ENCODE measurements around the gene ZFP36.

The ZFP36 gene

DNA sequence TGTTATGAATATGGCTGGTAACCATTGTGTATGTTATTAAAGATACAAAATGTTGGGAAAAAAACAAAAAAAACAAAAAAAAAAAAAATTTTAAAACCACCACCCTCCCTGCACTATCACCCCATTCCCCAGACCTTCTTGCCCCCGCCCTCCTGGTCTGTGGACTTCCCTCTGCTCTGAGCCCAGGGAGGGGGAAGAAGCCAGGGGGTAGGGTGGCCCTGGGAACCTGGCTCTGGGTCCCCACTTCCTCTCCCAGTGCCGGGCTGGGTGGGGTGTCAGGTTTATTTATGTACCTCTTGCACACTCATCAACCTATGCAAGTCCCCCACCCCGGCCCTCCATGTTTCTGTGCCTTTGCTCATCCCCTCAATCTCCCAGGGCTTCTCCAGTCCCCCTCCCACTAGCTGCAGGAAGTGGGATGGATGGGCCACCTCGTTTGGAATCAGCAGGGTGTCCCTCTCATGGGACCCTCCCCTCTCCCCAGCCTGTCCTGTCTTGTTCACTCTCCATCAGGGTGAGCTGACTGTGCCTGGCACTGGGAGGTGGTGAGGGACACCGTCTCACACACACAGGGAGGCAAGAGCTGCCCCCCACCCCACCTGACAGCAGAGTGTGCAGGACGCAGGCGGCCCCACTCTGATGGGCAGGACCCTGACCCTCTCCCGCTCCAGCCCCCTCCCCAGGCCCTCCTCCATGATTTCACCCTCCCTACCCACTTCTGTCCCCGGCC, 21.6 kb upstream of the ZFP36 start:
- no peak for DNase-seq (ENCODE audit: low read depth in 2 of 2)

DNA sequence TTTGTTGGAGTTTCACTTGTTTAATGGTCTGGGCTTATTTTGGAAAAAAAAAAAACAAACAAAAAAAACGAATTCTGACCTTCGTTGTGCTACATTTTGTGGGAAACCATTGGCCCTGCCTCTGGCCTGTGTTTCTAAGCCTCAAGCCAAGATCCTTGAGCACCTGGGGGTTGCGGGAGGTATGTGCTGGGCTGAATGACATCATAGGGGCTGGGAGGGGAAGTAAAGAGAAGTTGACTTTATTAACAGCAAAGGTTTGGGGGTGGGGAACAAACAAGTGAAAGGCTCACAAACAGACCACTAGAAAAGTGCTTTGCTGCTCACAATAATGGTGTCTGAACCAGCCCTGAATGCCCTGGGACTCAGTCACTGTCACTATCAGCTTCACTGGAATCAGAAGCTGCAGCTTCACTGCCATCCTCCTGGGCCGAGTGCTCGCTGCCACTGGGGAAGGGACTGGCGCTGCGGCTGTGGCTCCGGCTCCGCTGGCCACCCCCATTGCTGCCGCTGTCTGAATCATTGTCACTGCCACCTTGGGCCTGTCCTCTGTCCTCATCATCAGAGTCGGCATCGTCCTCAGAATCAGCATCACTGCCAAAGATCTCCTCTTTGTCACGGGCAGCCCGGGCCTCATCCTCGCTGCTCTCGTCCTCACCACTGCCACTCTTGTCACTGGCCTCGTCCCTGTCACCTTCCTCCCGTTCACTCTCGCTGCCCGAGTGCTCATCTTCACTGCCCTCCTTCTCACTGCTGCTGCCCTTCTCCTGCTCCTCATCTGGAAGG, 20.8 kb upstream of the ZFP36 start:
- DNase-seq (ENCODE audit: low read depth in 2 of 2) = no peak

DNA sequence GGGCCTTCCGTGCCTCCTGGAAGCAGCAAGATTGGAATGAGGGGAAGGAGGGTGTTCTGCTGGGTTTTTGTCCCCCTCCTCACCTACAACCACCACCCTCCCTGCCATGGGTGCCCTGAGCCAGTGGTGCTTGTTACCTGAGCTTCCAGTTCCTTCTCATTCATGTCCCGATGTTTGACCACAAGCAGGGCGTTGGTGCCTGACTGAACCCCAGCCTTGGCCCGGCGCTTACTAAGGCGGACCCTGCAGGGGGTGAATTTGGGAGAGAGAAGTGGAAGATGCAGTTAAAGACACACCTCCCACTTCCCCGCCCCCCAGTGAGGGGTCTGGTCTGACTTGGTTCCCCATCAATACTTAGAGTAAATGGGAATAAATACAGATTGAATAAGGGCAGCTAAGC, 20.1 kb upstream of the ZFP36 start:
- DNase-seq (ENCODE audit: low read depth in 2 of 2) = no peak

DNA sequence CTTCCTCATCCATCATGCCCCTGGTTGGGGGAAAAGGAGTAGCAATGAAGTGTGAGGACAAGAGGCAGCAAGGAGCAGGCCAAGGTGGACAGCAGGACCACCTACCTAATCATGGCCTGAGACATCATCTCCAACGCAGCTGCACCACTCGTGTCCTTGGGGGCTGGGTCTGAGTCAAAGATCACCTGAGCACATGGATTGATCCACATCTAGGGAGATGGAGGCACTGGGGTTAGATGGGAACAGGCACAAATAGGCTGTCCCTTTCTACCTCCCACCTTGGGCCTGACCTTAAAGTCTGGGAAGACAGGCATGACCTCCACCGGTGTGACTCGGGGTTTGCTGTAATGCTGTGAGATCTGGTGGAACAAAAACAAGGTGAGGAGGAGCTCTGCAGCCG, 18.0 kb upstream of the ZFP36 start:
- no peak for DNase-seq (ENCODE audit: low read depth in 2 of 2)

DNA sequence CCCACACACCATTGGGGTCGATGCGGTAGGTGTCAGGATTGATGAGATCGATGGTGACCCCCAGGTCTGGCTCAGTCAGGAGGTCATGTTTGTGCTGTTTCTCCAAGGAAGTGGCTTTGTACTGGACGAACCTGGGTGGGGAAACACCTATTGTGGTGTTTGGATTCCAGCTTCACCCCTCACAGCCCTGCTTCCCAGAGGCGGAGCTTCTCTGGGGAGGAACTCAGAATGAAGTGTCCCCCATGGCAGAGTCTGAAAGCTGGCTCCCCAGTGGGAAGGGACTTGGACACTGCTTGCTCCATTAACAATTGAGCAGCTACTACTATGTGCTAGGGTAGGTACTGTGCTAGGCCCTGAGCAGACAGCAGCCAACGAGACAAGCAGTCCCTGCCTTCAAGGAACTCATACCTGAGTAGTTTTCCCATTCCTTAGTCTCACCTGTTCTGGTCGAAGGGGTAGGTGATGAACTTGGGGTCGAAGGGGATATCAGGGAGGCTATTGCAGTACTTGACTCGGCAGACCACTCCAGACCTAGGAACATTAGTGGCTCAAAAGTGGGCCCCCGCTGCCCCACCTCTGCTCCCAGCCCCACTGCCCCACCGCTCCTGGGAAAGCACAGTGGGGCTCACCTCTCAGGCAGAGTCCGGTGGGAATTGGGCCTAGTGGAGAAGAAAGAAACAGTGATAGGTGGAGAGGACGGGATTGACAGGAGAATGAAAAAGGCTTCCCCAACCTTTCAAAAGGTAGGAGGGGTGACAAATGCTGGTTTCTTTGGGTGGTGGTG, 16.8 kb upstream of the ZFP36 start:
- no peak for DNase-seq (ENCODE audit: low read depth in 2 of 2)

DNA sequence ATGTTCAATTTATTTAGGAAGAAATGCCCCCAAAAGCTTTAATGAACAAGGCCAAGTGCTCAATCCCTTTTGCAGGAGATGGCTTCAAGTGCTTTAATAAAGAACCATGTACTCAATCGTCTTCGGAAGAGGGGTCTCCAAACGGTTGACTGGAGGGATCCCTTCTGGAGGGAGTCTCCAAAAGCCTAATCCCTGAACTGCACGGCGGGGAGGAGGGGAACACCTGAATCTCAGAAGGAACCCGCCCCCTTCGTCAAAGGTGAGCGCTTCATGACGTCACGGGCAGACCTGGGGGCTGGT, 16.2 kb upstream of the ZFP36 start:
- peak in 1 of 2 donors; percentile 66 for DNase-seq (ENCODE audit: low read depth in 2 of 2)

DNA sequence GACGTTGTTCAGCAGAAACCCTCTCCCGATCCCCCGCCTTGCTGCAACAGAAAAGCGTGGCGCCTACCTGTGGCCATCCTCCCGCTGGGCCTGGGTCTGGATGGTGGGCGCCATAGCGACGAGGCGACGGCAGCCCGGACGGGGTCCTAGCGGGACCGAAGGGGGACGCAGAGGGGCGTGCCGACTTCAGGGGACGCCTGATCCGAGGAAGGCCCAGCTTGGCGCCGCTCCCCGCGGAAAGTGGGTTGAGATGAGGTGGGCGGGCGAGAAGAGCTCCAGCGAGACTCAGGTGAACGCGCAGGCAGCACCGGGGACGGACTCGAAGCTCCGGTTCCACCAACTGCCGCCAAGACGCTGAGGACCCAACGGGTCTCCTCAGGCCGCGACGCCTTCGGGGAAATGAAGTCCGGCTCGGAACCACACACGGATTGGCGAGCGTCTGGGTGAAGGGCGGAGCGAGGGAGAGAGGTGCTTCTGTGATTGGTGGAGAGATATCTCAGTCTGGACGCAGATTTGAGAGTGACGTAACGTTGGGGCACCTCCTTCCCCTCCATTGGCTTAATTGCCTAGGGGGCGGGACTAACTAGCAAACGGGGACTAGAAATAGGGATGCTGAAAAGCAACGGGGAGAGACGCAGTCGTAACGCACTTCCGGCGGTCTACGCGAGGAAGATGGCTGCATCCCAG, 15.8 kb upstream of the ZFP36 start, which contains the start of the genes MED29 and PAF1:
Gene MED29 (plus strand): TSS at position 628 of the 687 bp plus-strand sequence. CDS start 45 bp downstream, at position 673.
Gene PAF1 (minus strand): TSS at position 356 of the 687 bp plus-strand sequence. CDS start 242 bp downstream, at position 114.
- peak; percentile 88 to 96 for DNase-seq (ENCODE audit: low read depth in 2 of 2)

DNA sequence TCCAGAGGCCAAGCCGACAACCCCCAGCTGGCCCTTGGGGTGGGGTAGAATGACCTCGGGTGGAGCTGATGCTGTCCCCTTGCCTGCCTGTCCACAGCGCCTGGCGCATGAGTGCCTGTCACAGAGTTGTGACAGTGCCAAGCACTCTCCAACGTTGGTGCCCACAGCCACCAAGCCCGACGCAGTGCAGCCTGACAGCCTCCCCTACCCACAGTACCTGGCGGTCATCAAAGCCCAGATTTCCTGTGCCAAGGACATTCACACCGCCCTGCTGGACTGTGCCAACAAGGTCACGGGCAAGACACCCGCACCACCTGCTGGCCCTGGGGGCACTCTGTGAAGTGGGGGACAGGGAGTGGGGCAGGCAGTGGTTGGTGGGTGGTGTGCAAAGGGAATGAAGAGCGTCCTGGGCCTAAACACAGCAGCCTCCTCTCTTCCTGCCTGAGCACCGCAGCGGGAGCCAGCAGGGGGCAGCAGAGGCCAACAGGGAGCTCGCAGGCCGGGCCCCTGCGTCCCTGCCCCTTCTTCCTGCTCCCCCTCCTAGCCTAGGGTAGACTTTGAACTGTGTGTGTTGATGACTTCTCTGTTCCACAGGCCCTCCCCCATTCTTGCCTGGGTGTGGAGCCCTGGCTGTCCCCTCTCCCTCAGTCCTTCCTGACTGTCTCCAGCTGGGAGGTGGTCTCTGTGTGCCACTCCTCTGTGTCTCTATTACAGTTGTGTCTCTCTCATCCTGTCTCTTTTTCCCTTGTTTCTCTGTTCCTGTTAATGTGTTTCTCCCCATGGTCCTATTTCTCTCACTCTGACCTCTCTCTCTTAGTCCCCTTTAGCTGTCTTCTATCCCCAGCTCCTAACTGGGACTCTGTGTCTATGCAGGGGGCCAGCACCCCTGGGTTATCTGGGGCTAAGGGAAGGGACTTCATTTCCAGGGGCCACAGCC, 9.0 kb upstream of the ZFP36 start:
- peak; percentile 81 to 84 for DNase-seq (ENCODE audit: low read depth in 2 of 2)

DNA sequence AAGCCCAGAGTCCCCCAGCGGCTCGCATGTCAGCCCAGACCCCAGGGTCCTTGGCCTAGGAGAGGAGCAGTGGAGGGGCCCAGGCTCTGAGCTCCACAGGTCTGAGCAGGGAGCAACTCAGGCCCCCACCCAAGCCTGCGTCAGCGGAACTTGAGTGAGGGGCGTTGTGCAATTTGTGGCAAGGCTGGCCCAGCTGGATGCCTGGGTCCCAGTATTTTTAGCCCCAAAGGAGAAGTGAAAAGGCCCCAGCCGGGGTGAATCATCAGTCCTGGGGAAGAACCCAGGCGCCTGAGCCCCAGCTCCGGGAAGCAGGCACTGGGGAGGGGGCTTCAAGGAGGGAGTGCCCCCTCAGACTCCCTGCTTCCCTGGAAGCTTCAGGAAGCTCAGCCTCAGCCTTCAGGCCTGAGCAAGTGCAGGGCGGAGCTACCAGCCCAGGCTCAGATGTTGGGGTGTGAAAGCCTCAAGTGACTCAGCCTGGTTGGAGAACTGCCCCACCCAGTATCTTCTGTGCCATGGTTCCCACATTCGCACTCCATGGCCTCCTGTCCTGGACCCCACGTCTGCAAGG, 8.3 kb upstream of the ZFP36 start:
- no peak for DNase-seq (ENCODE audit: low read depth in 2 of 2)

DNA sequence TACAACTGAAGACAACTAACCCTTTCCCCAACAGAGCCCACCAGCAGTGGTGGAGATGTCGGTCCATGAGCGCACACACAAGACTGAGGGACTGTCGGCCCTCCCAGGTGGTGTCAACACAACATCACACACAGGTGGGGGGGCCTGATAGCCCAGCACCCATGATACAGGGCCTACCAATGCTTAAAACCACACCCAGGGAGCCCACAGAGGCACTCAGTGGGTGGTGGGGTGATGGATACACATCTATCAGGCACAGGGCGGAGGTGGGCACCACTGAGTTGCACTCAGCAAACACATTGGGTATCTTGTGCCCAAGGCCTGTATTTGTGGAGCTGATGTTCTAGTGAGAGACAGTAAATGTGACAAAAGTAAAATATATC, 7.0 kb upstream of the ZFP36 start:
- DNase-seq (ENCODE audit: low read depth in 2 of 2) = no peak

DNA sequence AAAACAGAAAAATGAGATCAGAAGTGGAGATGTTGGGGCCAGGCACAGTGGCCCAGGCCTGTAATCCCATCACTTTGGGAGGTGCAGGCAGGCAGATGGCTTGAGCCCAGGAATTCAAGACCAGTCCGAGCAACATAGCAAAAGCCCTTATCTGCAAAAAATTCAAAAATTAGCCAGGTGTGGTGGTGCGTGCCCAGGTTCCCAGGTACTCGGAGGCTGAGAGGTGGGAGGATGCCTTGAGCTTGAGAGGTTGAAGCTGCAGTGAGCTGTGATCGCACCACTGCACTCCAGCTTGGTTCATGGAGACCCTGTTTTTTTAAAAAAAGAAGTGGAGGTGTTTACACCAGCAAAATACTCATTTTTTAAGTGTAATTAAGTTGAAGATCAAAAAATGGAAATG, 6.6 kb upstream of the ZFP36 start:
- DNase-seq (ENCODE audit: low read depth in 2 of 2) = no peak

DNA sequence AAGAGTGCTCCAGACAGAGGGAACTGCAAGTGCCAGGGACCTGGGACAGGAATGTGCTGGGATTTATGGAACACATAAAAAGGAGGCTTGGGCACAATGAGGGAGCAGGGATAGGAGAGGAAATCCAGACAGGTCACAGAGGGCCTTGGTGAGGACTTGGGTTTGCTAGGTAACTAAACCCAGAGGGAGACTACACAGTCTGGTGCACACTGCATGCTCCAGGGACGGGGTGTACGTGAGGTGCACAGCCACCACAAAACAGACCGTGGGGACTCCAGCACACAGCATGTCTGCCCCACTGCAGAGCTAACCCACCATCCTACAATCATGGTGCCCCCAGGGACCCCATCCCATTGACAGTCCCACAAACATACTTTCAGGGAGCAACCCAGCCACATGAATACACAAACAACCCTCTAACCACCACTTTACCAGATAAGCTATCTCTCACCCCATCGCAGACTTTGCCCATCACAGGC, 5.5 kb upstream of the ZFP36 start:
- no peak for DNase-seq (ENCODE audit: low read depth in 2 of 2)

DNA sequence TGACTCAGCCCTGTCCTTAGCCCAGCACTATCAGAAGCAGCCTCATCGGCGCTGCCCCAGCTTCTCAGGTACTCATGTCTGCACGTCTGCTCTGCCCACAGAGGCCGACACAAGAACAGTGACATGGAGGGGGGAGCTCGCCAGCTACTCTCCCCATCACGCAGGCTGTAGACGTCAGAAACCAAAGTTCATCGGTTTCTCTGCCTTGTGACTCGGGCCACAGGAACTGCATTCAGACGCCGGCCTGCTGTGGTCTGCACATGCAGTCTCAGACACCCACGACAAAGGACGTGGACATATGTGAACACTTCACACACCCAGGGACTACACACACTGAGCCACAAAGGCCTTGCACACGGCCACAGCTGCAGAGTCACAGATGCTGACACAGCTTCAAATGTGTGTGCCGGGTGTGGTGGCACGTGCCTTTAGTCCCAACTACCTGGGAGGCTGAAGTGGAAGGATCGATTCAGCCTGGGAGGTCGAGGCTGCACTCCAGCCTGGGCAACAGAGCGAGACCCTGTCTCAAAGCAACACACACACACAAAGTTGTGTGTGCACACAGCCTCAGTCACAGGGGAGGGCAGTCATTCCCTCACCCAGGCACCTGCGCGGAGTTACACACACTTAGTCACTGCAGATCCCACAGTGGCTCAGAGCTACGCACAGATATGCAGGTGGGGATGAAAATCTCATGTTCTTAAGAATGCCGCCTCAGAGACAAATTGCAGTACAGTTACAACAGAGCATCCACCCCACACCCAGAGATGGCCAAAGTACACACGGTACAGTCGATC, 4.9 kb upstream of the ZFP36 start:
- peak; percentile 66 to 70 for DNase-seq (ENCODE audit: low read depth in 2 of 2)

DNA sequence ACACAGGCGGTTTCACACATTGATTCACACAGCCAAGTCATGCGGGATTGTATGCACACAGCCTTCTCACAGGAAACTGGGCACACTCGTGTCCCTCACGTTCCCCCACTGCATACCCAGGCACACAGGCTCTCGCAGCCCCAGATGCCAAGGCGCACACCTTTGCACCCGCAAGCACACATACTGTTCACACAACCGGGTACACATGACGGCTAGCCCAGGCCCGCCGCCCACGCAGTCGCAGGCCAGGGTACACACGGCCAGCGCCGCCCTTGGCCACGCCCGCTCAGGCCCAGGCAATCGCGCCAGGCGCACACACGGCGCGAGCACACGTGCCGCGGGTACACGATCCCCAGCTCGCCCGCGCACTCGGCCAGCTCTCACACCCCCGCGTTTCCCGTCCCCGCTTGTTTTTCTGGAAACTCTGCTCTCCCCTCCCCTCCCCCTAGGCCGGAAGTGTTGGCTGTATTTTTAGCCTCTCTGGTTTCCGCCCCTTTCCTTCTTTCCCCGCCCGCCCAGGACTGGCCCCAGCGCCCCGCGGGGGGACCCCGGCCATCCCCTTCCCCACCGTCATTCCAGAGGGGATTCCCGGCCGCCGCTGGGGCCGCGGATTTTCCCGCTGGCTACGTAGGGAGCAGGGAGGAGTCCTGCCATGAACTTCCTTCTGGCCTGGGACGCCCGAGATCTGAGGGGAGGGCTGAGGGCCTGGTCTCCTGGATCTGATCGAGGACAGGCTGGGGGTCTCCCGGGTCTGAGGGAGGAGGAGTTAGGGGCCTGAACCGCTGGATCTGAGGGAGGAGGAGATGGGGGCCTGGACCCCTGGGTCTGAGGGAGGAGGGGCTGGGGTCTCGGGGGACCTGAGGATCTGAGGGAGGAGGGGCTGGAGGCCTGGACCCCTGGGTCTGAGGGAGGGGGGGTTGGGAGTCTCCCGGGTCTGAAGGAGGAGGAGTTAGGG, 4.0 kb upstream of the ZFP36 start:
- peak; percentile 68 to 70 for DNase-seq (ENCODE audit: low read depth in 2 of 2)

DNA sequence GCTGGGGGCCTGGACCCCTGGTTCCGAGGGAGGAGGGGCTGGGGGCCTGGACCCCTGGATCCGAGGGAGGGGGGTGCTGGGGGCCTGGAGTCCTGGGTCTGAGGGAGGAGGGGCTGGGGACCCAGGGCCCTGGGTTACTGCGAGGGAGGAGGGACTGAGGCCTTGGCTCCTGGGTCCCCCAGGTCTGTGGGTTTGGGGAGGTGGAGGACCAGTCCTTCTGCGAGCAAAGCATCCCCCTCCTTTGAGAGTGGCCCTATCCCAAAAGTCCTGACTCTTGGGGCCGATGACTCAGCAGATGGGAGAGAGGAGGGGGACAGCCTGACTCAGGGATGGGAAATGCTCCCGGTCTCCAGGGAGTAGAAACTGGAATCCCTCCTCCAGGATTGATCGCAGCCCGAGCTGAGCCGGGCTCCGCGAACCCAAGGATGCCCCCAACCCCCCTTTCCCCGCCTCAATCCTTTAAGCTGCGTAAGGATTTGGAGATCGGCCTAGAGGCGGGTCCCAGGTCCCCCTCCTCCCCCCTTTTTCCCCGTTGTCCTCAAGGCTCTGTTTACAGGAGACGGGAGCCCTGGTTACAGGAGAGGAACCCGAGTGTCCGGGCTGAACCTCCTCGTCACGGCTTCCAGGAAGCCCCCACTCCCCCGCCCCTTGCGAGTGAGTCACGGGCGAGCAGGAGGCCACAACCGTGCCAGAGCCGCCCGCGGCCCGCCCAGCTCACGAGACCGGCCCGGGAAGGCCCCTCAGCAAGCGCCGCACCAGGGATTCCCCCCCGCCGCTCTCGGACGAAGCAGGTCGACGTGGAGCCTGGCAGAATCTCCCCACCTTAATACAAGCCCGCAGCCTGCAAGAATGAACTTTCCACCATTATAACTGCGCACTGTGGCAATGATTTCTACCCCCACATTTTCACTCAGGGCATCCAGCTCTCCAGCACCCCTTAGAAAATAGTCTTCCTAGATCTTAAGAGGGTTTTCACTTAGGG, 3.0 kb upstream of the ZFP36 start:
- DNase-seq (ENCODE audit: low read depth in 2 of 2) = peak; percentile 91 to 95

DNA sequence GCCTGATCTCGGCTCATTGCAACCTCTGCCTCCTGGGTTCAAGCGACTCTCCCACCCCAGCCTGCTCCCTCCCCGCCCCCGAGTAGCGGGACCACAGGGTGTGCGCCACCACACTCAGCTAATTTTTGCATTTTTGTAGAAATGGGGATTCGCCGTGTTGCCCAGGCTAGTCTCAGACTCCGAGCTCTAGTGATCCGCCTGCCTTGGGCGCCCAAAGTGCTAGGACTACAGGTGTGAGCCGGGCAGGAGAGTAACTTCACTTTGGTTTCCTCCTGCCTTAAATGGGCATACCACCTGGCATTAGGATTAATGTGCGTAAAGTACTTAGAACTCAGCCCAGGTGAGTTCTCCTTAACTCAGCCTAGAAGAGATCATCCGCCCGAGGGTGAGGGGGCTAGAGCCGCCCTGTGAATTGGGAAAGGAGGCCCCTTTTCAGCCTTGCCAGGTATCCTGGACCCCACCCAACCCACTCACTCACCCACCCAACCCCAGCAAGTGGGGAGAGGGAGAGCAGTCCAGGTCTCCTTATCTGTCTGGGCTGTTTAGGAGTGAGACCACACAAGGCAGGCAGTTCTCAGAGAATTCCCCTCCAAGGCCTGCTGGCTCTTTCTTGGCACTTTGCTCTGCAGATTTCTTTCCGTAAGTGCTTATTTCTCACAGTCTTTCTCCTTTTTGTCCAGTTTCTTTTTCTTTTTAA, 1.2 kb upstream of the ZFP36 start:
- DNase-seq (ENCODE audit: low read depth in 2 of 2) = no peak

Measured in stimulated activated CD8-positive, alpha-beta memory T cell treated with anti-CD3 and anti-CD28 coated beads, Interleukin-15, amount 100 ng/mL, for 4 hours (primary cell).